ENCODE measurements around the gene BICD1. TPM values are rescaled to one million over a fixed set of nuclear protein-coding genes. Genes with fewer than 3 reads are reported as not detected.

The BICD1 gene
- total and polyA plus RNA-seq, 2 of the 13 experiments (the other 11 are each of a cell fraction or from before 2014, with no cell fraction given): 4.5 to 5.2 TPM

GRCh38 chr12:32110942-32111341 lies 4.3 kb downstream of the BICD1 start:
- H3K27ac ChIP-seq (ENCODE audit: extremely low read length, insufficient read depth, low read length): no peak overlapping the region
- no peaks in the 10 kb centered on the region for H3K9me3 ChIP-seq (ENCODE audit: low read length)
- ATAC-seq (no peak), FAIRE-seq (no peak), DNase-seq (ENCODE audit: low spot score) (no peak)
- peaks cover 20% of the 10 kb centered on the region for H3K4me1 ChIP-seq (ENCODE audit: insufficient read depth, low read length)
- CTCF ChIA-PET (ENCODE audit: low intra/inter-chr PET ratio, low total read pairs): no interaction called here
- H4K20me1 ChIP-seq (ENCODE audit: insufficient read depth, low read length): no peaks in the 10 kb centered on the region
- 72% methylated on average over 2 of the region's 2 CpGs for WGBS (ENCODE audit: low lambda C conversion rate)
- POLR2A ChIA-PET: no interaction called here
- H3K27me3 ChIP-seq (ENCODE audit: control insufficient read depth in 1 of 2, insufficient read depth in 2 of 2, low read length in 2 of 2): peaks cover 1 to 2% of the 10 kb centered on the region in 2 experiments; a peak in 2 of 5 replicates
- intact Hi-C loops (cut with micrococcal nuclease; ENCODE audit: unreplicated experiment) (no loop called here), in situ Hi-C loops (cut with HindIII; ENCODE audit: extremely low pct_ligation_motif_present, low pct_unique_long_range_greater_than_20kb) (no loop called here)
- no peak overlapping the region for H3K4me2 ChIP-seq (ENCODE audit: low read depth, low read length)
- no peak overlapping the region for H2AFZ ChIP-seq (ENCODE audit: low read length)
- H3K4me3 ChIP-seq (replicated peaks in 1 of 3; ENCODE audit: insufficient read depth in 1 of 3, low read depth in 2 of 3, low read length in 3 of 3): no peak overlapping the region
- BruUV-seq (replicated peaks): no TSS peak
- H3K36me3 ChIP-seq (replicated peaks in 1 of 2; ENCODE audit: control insufficient read depth in 1 of 2, insufficient read depth in 2 of 2, low read length in 2 of 2): no peaks in the 10 kb centered on the region
- TF ChIP-seq ZNF740 (CRISPR knock-in tag; IDR thresholded peaks at IDR 0.05) (no peak), MTERF4 (CRISPR knock-in tag; IDR thresholded peaks at IDR 0.05) (no peak), FOXM1 (CRISPR knock-in tag; IDR thresholded peaks at IDR 0.05) (no peak), NBN (conservative IDR thresholded peaks at IDR 0.05) (no peak), BRCA1 (CRISPR knock-in tag; IDR thresholded peaks at IDR 0.05) (no peak), ZNF724P (CRISPR knock-in tag; IDR thresholded peaks at IDR 0.05; ENCODE audit: borderline replicate concordance) (no peak), ZZZ3 (CRISPR knock-in tag; IDR thresholded peaks at IDR 0.05; ENCODE audit: borderline replicate concordance) (no peak), ZNF224 (CRISPR knock-in tag; IDR thresholded peaks at IDR 0.05) (no peak), NCOR1 (IDR thresholded peaks at IDR 0.05; ENCODE audit: borderline replicate concordance, low read length) (no peak), GABPA (IDR thresholded peaks at IDR 0.05; ENCODE audit: low read depth, low read length) (no peak), GABPA (CRISPR knock-in tag; IDR thresholded peaks at IDR 0.05; ENCODE audit: low read depth) (no peak), GABPB1 (CRISPR knock-in tag; IDR thresholded peaks at IDR 0.05) (no peak), RARG (CRISPR knock-in tag; IDR thresholded peaks at IDR 0.05; ENCODE audit: low read depth) (no peak), ZNF256 (CRISPR knock-in tag; conservative IDR thresholded peaks at IDR 0.05) (no peak), ZFX (CRISPR knock-in tag; IDR thresholded peaks at IDR 0.05; ENCODE audit: low read depth) (no peak), ZNF709 (CRISPR knock-in tag; IDR thresholded peaks at IDR 0.05) (no peak)
- no peak overlapping the region for H3K9ac ChIP-seq (ENCODE audit: insufficient read depth, low read depth, low read length)
- no peaks in the 10 kb centered on the region for H3K79me2 ChIP-seq (ENCODE audit: insufficient read depth, low read length)

Measured in HepG2 (cell line).